HCT116 (cell line): ENCODE measurements around the gene RGS6. TPM values are rescaled to one million over a fixed set of nuclear protein-coding genes. Genes with fewer than 3 reads are reported as not detected.

Source experiments
- ATAC-seq: fragments of 200-7000 bp; cut with Tn5 transposase; 2 replicates; pipeline ENCODE4 v1.9.1; 2020; ENCODE audit warnings: mild to moderate bottlenecking, moderate library complexity
- BruUV-seq: library from RNA; stranded (reverse); fragments of 400-500 nt; replicated peaks from 2 replicates; lab custom pipeline; 2021; lab: Mats Ljungman, UMichigan
- CTCF ChIA-PET: fragments of 300-600 bp; sonication (Branson Sonifier 250); formaldehyde crosslinking; loops from one replicate; lab custom pipeline; 2021; ENCODE audit warnings: antibody characterized with exemption; lab: Charles Lee
- POLR2A ChIA-PET: fragments of 300-600, 350-600 bp; sonication (Branson Sonifier 250); formaldehyde crosslinking; loops from one replicate; lab custom pipeline; 2021; ENCODE audit warnings: antibody characterized with exemption; lab: Charles Lee
- RAD21 ChIA-PET, 2 experiments: fragments of 300-600 bp; sonication (Branson Sonifier 250); formaldehyde crosslinking; loops; one replicate each; lab custom pipeline; 2023; ENCODE audit warnings: low total read pairs in 2 of 2; ENCODE audit not compliant: uncharacterized antibody in 2 of 2, unreplicated experiment in 2 of 2, low non-redundant PET in 1 of 2; lab: Charles Lee
- DNase-seq: peaks from one replicate; pipeline ENCODE4 v3.0.0-alpha.2; 2010; ENCODE audit warnings: low read depth, low spot score
- H2AFZ ChIP-seq: fragments of 200-600 bp; shearing (Covaris generic), sonication (generic); 2 replicates; pipeline ENCODE4 v1.6.1; 2017; ENCODE audit warnings: low read depth, mixed run types, mixed read lengths, antibody characterized with exemption, low read length; ENCODE audit not compliant: poor library complexity, severe bottlenecking
- H3K27ac ChIP-seq: 2 replicates; pipeline ENCODE4 v1.5.1; 2012; ENCODE audit warnings: low read depth, low read length
- H3K27me3 ChIP-seq: fragments of 200-600 bp; sonication (generic); 2 replicates; pipeline ENCODE4 v1.6.1; 2016; ENCODE audit warnings: mixed run types, low read length, mixed read lengths; ENCODE audit not compliant: insufficient read depth
- H3K36me3 ChIP-seq, 2 experiments: fragments of 200-500 bp in 1 of 2; fragments of 200-600 bp in 1 of 2; sonication (Bioruptor generic) in 1 of 2; sonication (generic) in 1 of 2; 2 replicates each; pipeline versions ENCODE4 v1.5.1 to v1.6.1; 2014 to 2016; ENCODE audit warnings: low read length in 2 of 2, inconsistent platforms in 1 of 2, mixed read lengths in 1 of 2, mixed run types in 1 of 2; ENCODE audit not compliant: insufficient read depth in 2 of 2, control insufficient read depth in 1 of 2
- H3K4me1 ChIP-seq, 2 experiments: fragments of 200-600 bp in 1 of 2; sonication (generic) in 1 of 2; 2 replicates each; pipeline versions ENCODE4 v1.5.1 to v1.6.1; 2012 to 2017; ENCODE audit warnings: low read length in 2 of 2, inconsistent platforms in 1 of 2, mild to moderate bottlenecking in 1 of 2, mixed read lengths in 1 of 2, mixed run types in 1 of 2, moderate library complexity in 1 of 2; ENCODE audit not compliant: insufficient read depth in 2 of 2, control insufficient read depth in 1 of 2
- H3K4me2 ChIP-seq: fragments of 200-600 bp; sonication (generic); 2 replicates; pipeline ENCODE4 v1.6.1; 2017; ENCODE audit warnings: mixed run types, low read length, mixed read lengths
- H3K4me3 ChIP-seq, 2 experiments: fragments of 200-600 bp in 1 of 2; sonication (generic) in 1 of 2; replicated peaks in 1 of 2; 2 replicates each; pipeline ENCODE4 v1.5.1; 2011 to 2016; ENCODE audit warnings: low read length in 2 of 2, control low read depth in 1 of 2, low read depth in 1 of 2, mild to moderate bottlenecking in 1 of 2, mixed read lengths in 1 of 2, mixed run types in 1 of 2
- H3K79me2 ChIP-seq: fragments of 200-600 bp; sonication (generic); 2 replicates; pipeline ENCODE4 v1.6.1; 2017; ENCODE audit warnings: mild to moderate bottlenecking, mixed run types, low read length, moderate library complexity, mixed read lengths; ENCODE audit not compliant: insufficient read depth
- H3K9ac ChIP-seq: fragments of 200-600 bp; sonication (generic); 2 replicates; pipeline ENCODE4 v1.6.1; 2016; ENCODE audit warnings: low read length, mixed read lengths
- H3K9me2 ChIP-seq: fragments of 200-600 bp; sonication (generic), shearing (Covaris generic); 2 replicates; pipeline ENCODE4 v1.6.1; 2017; ENCODE audit warnings: mixed run types, mild to moderate bottlenecking, moderate library complexity; ENCODE audit not compliant: insufficient read depth
- H3K9me3 ChIP-seq, 2 experiments: fragments of 200-500 bp in 1 of 2; fragments of 200-600 bp in 1 of 2; sonication (Bioruptor generic) in 1 of 2; sonication (generic) in 1 of 2; 2 replicates each; pipeline ENCODE4 v1.6.1; 2014 to 2017; ENCODE audit warnings: low read length in 2 of 2, mixed read lengths in 2 of 2, inconsistent platforms in 1 of 2, low read depth in 1 of 2, mild to moderate bottlenecking in 1 of 2, mixed run types in 1 of 2, moderate library complexity in 1 of 2; ENCODE audit not compliant: control insufficient read depth in 1 of 2, insufficient read depth in 1 of 2
- H4K20me1 ChIP-seq: fragments of 200-600 bp; sonication (generic), shearing (Covaris generic); 2 replicates; pipeline ENCODE4 v1.6.1; 2017; ENCODE audit warnings: mixed run types, mild to moderate bottlenecking, moderate library complexity; ENCODE audit not compliant: insufficient read depth
- ATF3 ChIP-seq: IDR thresholded peaks from 2 replicates; pipeline ENCODE4 v1.6.1; 2012
- CBX3 ChIP-seq: IDR thresholded peaks from 2 replicates; pipeline ENCODE4 v1.6.1; 2012; ENCODE audit warnings: low read depth
- CEBPB ChIP-seq: IDR thresholded peaks from 2 replicates; pipeline ENCODE4 v1.6.1; 2012; ENCODE audit warnings: low read depth
- CTCF ChIP-seq, 3 experiments: fragments of 200-600 bp in 1 of 3; sonication (generic) in 1 of 3; IDR thresholded peaks in 2 of 3; conservative IDR thresholded peaks in 1 of 3; 2 replicates each; pipeline ENCODE4 v1.5.1; 2012 to 2017; ENCODE audit warnings: low read depth in 2 of 3, low read length in 2 of 3, antibody characterized with exemption in 1 of 3, borderline replicate concordance in 1 of 3, control low read depth in 1 of 3, mild to moderate bottlenecking in 1 of 3, mixed read lengths in 1 of 3, mixed run types in 1 of 3, moderate library complexity in 1 of 3; ENCODE audit not compliant: insufficient read depth in 1 of 3
- ELF1 ChIP-seq: IDR thresholded peaks from 2 replicates; pipeline ENCODE4 v1.6.1; 2012; ENCODE audit warnings: low read depth, borderline replicate concordance
- EZH2 ChIP-seq: fragments of 200-600 bp; sonication (generic); IDR thresholded peaks from 2 replicates; pipeline ENCODE4 v1.6.1; 2017; ENCODE audit warnings: antibody characterized with exemption, mixed run types
- JUND ChIP-seq: IDR thresholded peaks from 2 replicates; pipeline ENCODE4 v1.6.1; 2012
- POLR2A ChIP-seq: IDR thresholded peaks from 2 replicates; pipeline ENCODE4 v1.7.0; 2011; ENCODE audit warnings: borderline replicate concordance; ENCODE audit not compliant: insufficient read depth, insufficient read length; ENCODE audit errors: extremely low read depth
- RAD21 ChIP-seq: IDR thresholded peaks from 2 replicates; pipeline ENCODE4 v1.6.1; 2012; ENCODE audit warnings: low read depth, mild to moderate bottlenecking
- REST ChIP-seq: IDR thresholded peaks from 2 replicates; pipeline ENCODE4 v1.6.1; 2012; ENCODE audit warnings: low read depth
- SIN3A ChIP-seq: IDR thresholded peaks from 2 replicates; pipeline ENCODE4 v1.6.1; 2012; ENCODE audit warnings: low read depth
- SP1 ChIP-seq: IDR thresholded peaks from 2 replicates; pipeline ENCODE4 v1.6.1; 2012; ENCODE audit warnings: low read depth
- ZNF274 ChIP-seq: fragments of 200-500 bp; sonication (Bioruptor generic); IDR thresholded peaks from 2 replicates; pipeline ENCODE4 v1.6.1; 2014; ENCODE audit warnings: mild to moderate bottlenecking, low read depth, low read length, inconsistent platforms
- intact Hi-C: fragments of 100-400 bp; cut with micrococcal nuclease; formaldehyde crosslinking; loops from 2 replicates; pipeline ENCODE4 v1.10.0; 2022
- total RNA-seq: library from RNA; stranded (reverse); gene quantifications from one replicate; pipeline ENCODE4 v1.2.1, GENCODE V29; 2021; ENCODE audit not compliant: unreplicated experiment

The RGS6 gene
- total RNA-seq, 1 experiment from 2014 or later, result 4.7 TPM

- no peaks in the 10 kb centered on the region for H3K9me3 ChIP-seq
- intact Hi-C loops, result no loop called here
- no peaks in the 10 kb centered on the region for H3K36me3 ChIP-seq
- TF ChIP-seq EZH2 (no peak), ATF3 (no peak), RAD21 (no peak), POLR2A (no peak), CBX3 (no peak), SP1 (no peak), SIN3A (no peak), REST (no peak), ELF1 (no peak), CEBPB (no peak), JUND (no peak), ZNF274 (no peak), CTCF (IDR thresholded peaks at IDR 0.05 in 2 of 3, conservative IDR thresholded peaks at IDR 0.05 in 1 of 3; ENCODE audit: borderline replicate concordance in 1 of 3, insufficient read depth in 1 of 3, low read depth in 2 of 3, low read length in 2 of 3) (no peak)
- no TSS peak for BruUV-seq
- ChIA-PET CTCF (no interaction called here), POLR2A (no interaction called here), RAD21 (no interaction called here)
- no peaks in the 10 kb centered on the region for H3K79me2 ChIP-seq
- no peak for DNase-seq
- no peak overlapping the region for H2AFZ ChIP-seq
- no peak overlapping the region for H3K27ac ChIP-seq
- H3K4me2 ChIP-seq, result no peak overlapping the region
- H3K27me3 ChIP-seq, result no peaks in the 10 kb centered on the region
- no peaks in the 10 kb centered on the region for H3K9me2 ChIP-seq
- ATAC-seq, result no peak
- H3K4me1 ChIP-seq, result no peaks in the 10 kb centered on the region
- no peaks in the 10 kb centered on the region for H4K20me1 ChIP-seq
- H3K4me3 ChIP-seq, result no peak overlapping the region
- H3K9ac ChIP-seq, result no peak overlapping the region
Observed at GRCh38 chr14:72341237-72341636, 409.0 kb downstream of the RGS6 start.
